OCI-LY1 (cell line): ENCODE results near the gene LTN1.

Experiments used
- EZH2 ChIP-seq: fragments of 200-600 bp; sonication (generic), shearing (Covaris generic); IDR thresholded peaks from 2 replicates; pipeline ENCODE4 v1.8.0; 2017; ENCODE audit warnings: borderline replicate concordance, mixed run types, mild to moderate bottlenecking, antibody characterized with exemption, low read length, moderate library complexity, mixed read lengths
- TF ChIP-seq, protein P1 (sequence below): fragments of 200-600 bp; sonication (generic), shearing (Covaris generic); IDR thresholded peaks from 2 replicates; pipeline ENCODE4 v1.5.1; 2017; ENCODE audit warnings: mild to moderate bottlenecking, antibody characterized with exemption, low read length, moderate library complexity, mixed read lengths

DNA sequence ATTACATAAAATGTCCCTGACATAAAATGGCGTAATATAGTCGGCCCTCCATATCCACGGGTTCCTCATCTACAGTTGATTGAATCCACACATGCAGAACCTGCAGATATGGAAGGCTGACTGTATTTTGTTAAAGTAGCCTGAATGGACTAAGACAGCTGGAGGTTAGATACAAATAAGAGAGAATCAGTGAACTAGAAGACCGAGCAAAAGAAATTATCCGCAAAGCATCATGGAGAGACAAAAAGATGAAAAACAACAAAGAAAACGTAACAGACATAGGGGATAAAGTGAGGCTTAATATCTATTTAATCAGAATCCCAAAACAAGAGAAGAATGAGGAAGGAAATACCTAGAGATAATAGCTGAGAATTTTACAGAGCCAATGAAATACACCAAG lies 20.3 kb downstream of the LTN1 start:
- TF ChIP-seq, protein P1, sequence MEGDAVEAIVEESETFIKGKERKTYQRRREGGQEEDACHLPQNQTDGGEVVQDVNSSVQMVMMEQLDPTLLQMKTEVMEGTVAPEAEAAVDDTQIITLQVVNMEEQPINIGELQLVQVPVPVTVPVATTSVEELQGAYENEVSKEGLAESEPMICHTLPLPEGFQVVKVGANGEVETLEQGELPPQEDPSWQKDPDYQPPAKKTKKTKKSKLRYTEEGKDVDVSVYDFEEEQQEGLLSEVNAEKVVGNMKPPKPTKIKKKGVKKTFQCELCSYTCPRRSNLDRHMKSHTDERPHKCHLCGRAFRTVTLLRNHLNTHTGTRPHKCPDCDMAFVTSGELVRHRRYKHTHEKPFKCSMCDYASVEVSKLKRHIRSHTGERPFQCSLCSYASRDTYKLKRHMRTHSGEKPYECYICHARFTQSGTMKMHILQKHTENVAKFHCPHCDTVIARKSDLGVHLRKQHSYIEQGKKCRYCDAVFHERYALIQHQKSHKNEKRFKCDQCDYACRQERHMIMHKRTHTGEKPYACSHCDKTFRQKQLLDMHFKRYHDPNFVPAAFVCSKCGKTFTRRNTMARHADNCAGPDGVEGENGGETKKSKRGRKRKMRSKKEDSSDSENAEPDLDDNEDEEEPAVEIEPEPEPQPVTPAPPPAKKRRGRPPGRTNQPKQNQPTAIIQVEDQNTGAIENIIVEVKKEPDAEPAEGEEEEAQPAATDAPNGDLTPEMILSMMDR = no peak
- no peak for TF ChIP-seq EZH2
